Measurements from ENCODE around the gene MED31. TPM values are rescaled to one million over a fixed set of nuclear protein-coding genes. Genes with fewer than 3 reads are reported as not detected.

MED31 gene
- total and polyA plus RNA-seq, 2 donors from 2014 or later: 15.9 to 21.0 TPM

GRCh38 chr17:6639586-6640535 is 11.5 kb downstream of the MED31 start:
- Histone ChIP-seq H3K4me1 (ENCODE audit: control insufficient read depth in 2 of 3, insufficient read depth in 2 of 3, low read depth in 1 of 3, low read length in 3 of 3) (peaks cover 0 to 18% (median 6%) of the 10 kb centered on the region in 3 donors), H3K4me3 (ENCODE audit: low read length in 3 of 3) (peak overlapping the region; percentile 74 to 98 (median 96)), H3K9me3 (ENCODE audit: control insufficient read depth in 2 of 3, insufficient read depth in 1 of 3, low read length in 3 of 3) (no peaks in the 10 kb centered on the region), H3K9ac (ENCODE audit: low read length in 3 of 3) (peak overlapping the region in 2 of 3 donors; percentile 55 to 88), H3K27me3 (ENCODE audit: control insufficient read depth, insufficient read depth, low read length) (no peaks in the 10 kb centered on the region), H3K36me3 (ENCODE audit: control insufficient read depth in 2 of 3, insufficient read depth in 3 of 3, low read length in 3 of 3) (peaks cover 3 to 14% (median 5%) of the 10 kb centered on the region in 3 donors), H3K27ac (ENCODE audit: low read depth in 2 of 2, low read length in 2 of 2) (peak overlapping the region in 1 of 2 donors; percentile 95)
- intact Hi-C loops (cut with DNase I): no loop called here
- no peak for FAIRE-seq
- DNase-seq: peak in 4 of 5 donors; percentile 16 to 87 (median 44)
- no peak for TF ChIP-seq CTCF (IDR thresholded peaks at IDR 0.05; ENCODE audit: borderline replicate concordance, extremely low read depth, insufficient read depth)

GRCh38 chr17:6639014-6639585 is 12.3 kb downstream of the MED31 start:
- TF ChIP-seq CTCF (IDR thresholded peaks at IDR 0.05; ENCODE audit: borderline replicate concordance, extremely low read depth, insufficient read depth): no peak
- H3K27ac ChIP-seq (ENCODE audit: low read depth in 2 of 2, low read length in 2 of 2): no peak overlapping the region
- DNase-seq: peak in 2 of 5 donors; percentile 16 to 72

GRCh38 chr17:6638046-6638908 is 13.1 kb downstream of the MED31 start:
- Histone ChIP-seq H3K9me3 (ENCODE audit: control insufficient read depth in 2 of 3, insufficient read depth in 1 of 3, low read length in 3 of 3) (no peaks in the 10 kb centered on the region), H3K27ac (ENCODE audit: low read depth in 2 of 2, low read length in 2 of 2) (no peak overlapping the region), H3K27me3 (ENCODE audit: control insufficient read depth, insufficient read depth, low read length) (no peaks in the 10 kb centered on the region), H3K36me3 (ENCODE audit: control insufficient read depth in 2 of 3, insufficient read depth in 3 of 3, low read length in 3 of 3) (peaks cover 4 to 12% (median 5%) of the 10 kb centered on the region in 3 donors), H3K4me3 (ENCODE audit: low read length in 3 of 3) (no peak overlapping the region), H3K9ac (ENCODE audit: low read length in 3 of 3) (no peak overlapping the region), H3K4me1 (ENCODE audit: control insufficient read depth in 2 of 3, insufficient read depth in 2 of 3, low read depth in 1 of 3, low read length in 3 of 3) (peaks cover 0 to 18% (median 6%) of the 10 kb centered on the region in 3 donors)
- FAIRE-seq: no peak
- DNase-seq: peak in 1 of 5 donors; percentile 50
- intact Hi-C loops (cut with DNase I): no loop called here
- TF ChIP-seq CTCF (IDR thresholded peaks at IDR 0.05; ENCODE audit: borderline replicate concordance, extremely low read depth, insufficient read depth): no peak

More at GRCh38 chr17:6639014-6639585, 12.3 kb downstream of the MED31 start:
- H3K9ac ChIP-seq (ENCODE audit: low read length in 3 of 3): peak overlapping the region in 1 of 3 donors; percentile 55
- no peaks in the 10 kb centered on the region for H3K9me3 ChIP-seq (ENCODE audit: control insufficient read depth in 2 of 3, insufficient read depth in 1 of 3, low read length in 3 of 3)
- FAIRE-seq: no peak
- intact Hi-C loops (cut with DNase I): no loop called here
- no peaks in the 10 kb centered on the region for H3K27me3 ChIP-seq (ENCODE audit: control insufficient read depth, insufficient read depth, low read length)
- peaks cover 5 to 14% (median 6%) of the 10 kb centered on the region in 3 donors for H3K36me3 ChIP-seq (ENCODE audit: control insufficient read depth in 2 of 3, insufficient read depth in 3 of 3, low read length in 3 of 3)
- peaks cover 0 to 18% (median 6%) of the 10 kb centered on the region in 3 donors for H3K4me1 ChIP-seq (ENCODE audit: control insufficient read depth in 2 of 3, insufficient read depth in 2 of 3, low read depth in 1 of 3, low read length in 3 of 3)
- H3K4me3 ChIP-seq (ENCODE audit: low read length in 3 of 3): peak overlapping the region; percentile 74 to 98 (median 96)

Measured in kidney (tissue), 14 donors.